ENCODE measurements around the gene MEIOSIN.

- TF ChIP-seq ELF1 (CRISPR knock-in tag; IDR thresholded peaks at IDR 0.05) (no peak; the same call in 1 of the 2 replicates), EHMT2 (IDR thresholded peaks at IDR 0.05; ENCODE audit: borderline replicate concordance, low read depth, low read length) (no peak), RAD51 (IDR thresholded peaks at IDR 0.05; ENCODE audit: borderline replicate concordance) (no peak), ZKSCAN5 (CRISPR knock-in tag; IDR thresholded peaks at IDR 0.05) (no peak), TBP (CRISPR knock-in tag; IDR thresholded peaks at IDR 0.05) (no peak), ZNF7 (CRISPR knock-in tag; IDR thresholded peaks at IDR 0.05) (no peak), PRPF4 (IDR thresholded peaks at IDR 0.05; ENCODE audit: low read depth, low read length, poor library complexity, severe bottlenecking) (no peak), NAIF1 (CRISPR knock-in tag; IDR thresholded peaks at IDR 0.05; ENCODE audit: borderline replicate concordance) (no peak), SETDB1 (CRISPR knock-in tag; IDR thresholded peaks at IDR 0.05; ENCODE audit: borderline replicate concordance) (no peak), RFXAP (CRISPR knock-in tag; IDR thresholded peaks at IDR 0.05; ENCODE audit: borderline replicate concordance) (peak; percentile 92; the same call in 1 of the 2 replicates), JUND (CRISPR knock-in tag; IDR thresholded peaks at IDR 0.05) (no peak), POLR2A (IDR thresholded peaks at IDR 0.05; ENCODE audit: insufficient read depth in 1 of 2, low read depth in 2 of 2, low read length in 2 of 2) (peak; percentile 38 to 76), MYNN (CRISPR knock-in tag; IDR thresholded peaks at IDR 0.05; ENCODE audit: low read depth) (peak; percentile 79; the same call in 1 of the 2 replicates)
- TF ChIP-seq, protein P1, sequence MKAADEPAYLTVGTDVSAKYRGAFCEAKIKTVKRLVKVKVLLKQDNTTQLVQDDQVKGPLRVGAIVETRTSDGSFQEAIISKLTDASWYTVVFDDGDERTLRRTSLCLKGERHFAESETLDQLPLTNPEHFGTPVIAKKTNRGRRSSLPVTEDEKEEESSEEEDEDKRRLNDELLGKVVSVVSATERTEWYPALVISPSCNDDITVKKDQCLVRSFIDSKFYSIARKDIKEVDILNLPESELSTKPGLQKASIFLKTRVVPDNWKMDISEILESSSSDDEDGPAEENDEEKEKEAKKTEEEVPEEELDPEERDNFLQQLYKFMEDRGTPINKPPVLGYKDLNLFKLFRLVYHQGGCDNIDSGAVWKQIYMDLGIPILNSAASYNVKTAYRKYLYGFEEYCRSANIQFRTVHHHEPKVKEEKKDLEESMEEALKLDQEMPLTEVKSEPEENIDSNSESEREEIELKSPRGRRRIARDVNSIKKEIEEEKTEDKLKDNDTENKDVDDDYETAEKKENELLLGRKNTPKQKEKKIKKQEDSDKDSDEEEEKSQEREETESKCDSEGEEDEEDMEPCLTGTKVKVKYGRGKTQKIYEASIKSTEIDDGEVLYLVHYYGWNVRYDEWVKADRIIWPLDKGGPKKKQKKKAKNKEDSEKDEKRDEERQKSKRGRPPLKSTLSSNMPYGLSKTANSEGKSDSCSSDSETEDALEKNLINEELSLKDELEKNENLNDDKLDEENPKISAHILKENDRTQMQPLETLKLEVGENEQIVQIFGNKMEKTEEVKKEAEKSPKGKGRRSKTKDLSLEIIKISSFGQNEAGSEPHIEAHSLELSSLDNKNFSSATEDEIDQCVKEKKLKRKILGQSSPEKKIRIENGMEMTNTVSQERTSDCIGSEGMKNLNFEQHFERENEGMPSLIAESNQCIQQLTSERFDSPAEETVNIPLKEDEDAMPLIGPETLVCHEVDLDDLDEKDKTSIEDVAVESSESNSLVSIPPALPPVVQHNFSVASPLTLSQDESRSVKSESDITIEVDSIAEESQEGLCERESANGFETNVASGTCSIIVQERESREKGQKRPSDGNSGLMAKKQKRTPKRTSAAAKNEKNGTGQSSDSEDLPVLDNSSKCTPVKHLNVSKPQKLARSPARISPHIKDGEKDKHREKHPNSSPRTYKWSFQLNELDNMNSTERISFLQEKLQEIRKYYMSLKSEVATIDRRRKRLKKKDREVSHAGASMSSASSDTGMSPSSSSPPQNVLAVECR (CRISPR knock-in tag; IDR thresholded peaks at IDR 0.05; ENCODE audit: borderline replicate concordance) = peak; percentile 86; the same call in 1 of the 2 replicates
Observed at GRCh38 chr19:45770192-45771101, 37.2 kb downstream of the MEIOSIN start.

Data from HepG2 (cell line).